Measurements from ENCODE around the gene ATP6V1B1. TPM values are rescaled to one million over a fixed set of nuclear protein-coding genes. Genes with fewer than 3 reads are reported as not detected.

Gene ATP6V1B1
- polyA plus RNA-seq, 1 donor (not counting 4 experiments of a cell fraction or from before 2014, with no cell fraction given): not detected

DNA sequence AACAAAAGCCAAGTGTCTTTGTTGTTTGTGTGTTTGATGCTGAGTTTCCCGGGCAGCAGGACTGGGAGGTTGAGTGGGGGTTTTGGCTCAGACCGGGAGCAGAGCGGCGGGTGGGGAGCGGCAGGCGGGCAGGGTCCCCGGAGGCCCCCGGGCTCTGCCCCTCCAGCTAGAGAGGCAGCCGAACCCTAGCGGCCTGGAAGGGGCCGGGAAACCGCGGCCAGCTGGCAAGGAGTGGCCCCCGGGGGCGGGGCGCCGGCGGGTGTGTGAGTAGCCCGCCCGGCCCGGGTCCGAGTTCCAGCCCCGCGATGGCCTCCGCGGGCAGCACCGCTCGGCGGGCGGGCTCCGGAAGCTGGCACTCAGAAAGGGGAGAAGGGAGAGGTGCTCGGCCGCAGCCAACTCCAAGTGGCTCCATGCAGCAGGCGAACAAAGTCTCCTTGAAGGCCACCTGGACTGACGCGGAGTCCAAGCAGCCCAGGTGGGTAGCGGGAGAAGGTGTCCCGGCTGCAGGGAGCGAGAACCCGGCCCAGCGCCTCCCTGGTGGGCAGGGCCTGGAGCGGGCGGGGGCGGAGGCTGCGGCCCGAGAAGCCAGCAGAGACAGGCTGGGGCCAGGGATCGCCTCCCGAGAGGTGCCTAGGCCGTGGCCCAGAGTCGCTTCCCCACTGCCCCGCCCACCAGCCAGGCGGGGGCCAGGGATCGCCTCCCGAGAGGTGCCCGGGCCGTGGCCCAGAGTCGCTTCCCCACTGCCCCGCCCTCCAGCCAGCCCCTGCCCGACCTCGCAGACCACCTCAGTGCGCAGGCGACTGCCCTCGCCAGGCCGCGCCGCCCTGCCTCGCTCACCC lies 42.9 kb downstream of the ATP6V1B1 start, which contains the start of gene ANKRD53:
ANKRD53 (plus strand) TSS at position 290 of the 839 bp plus-strand sequence; CDS start at position 306, 16 bp downstream.
- H2AFZ ChIP-seq (ENCODE audit: control insufficient read depth, low read length): peak within 1 kb of the TSS; percentile 91

DNA sequence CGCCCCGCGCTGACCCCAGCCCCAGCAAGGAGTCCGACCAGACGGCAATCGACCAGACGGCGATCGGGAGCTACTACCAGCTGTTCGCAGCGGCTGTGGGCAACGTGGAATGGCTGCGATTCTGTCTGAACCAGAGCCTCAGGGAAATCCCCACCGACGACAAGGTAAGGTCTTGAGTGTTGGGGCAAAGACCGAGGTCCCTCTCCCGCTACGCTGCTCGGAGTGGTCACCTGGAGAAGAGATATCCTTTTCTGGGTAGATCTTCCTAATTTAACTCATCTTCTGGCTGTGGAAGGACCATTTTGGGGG lies 43.4 kb downstream of the ATP6V1B1 start:
- no peak for DNase-seq (ENCODE audit: low read depth, low spot score)
- FAIRE-seq: no peak
- Histone ChIP-seq H4K20me1 (ENCODE audit: control insufficient read depth, extremely low read depth, insufficient read depth, low read length) (no peaks in the 10 kb centered on the region), H3K9ac (ENCODE audit: control insufficient read depth, extremely low read depth, insufficient read depth, low read length) (peak overlapping the region; percentile 64), H3K36me3 (ENCODE audit: control insufficient read depth in 2 of 2, extremely low read depth in 1 of 2, insufficient read depth in 2 of 2, low read length in 2 of 2) (peaks cover 0 to 4% of the 10 kb centered on the region in 2 experiments), H3K9me1 (ENCODE audit: control insufficient read depth, extremely low read depth, insufficient read depth, low read length) (no peaks in the 10 kb centered on the region), H3K27ac (ENCODE audit: control insufficient read depth, insufficient read depth, low read length) (no peak overlapping the region), H3K4me3 (ENCODE audit: control insufficient read depth in 2 of 3, extremely low read depth in 1 of 3, insufficient read depth in 2 of 3, low read depth in 1 of 3, low read length in 3 of 3) (peak overlapping the region in 1 of 3 experiments; percentile 64), H3K27me3 (ENCODE audit: control insufficient read depth, extremely low read depth, insufficient read depth, low read length) (no peaks in the 10 kb centered on the region), H3K4me2 (ENCODE audit: control insufficient read depth, extremely low read depth, insufficient read depth, low read depth, low read length) (no peak overlapping the region), H3K4me1 (ENCODE audit: control insufficient read depth, extremely low read depth, insufficient read depth, low read length) (peaks cover 18% of the 10 kb centered on the region), H3K9me3 (ENCODE audit: control insufficient read depth, low read depth, low read length) (no peaks in the 10 kb centered on the region), H3K79me2 (ENCODE audit: control insufficient read depth, insufficient read depth, low read length) (no peaks in the 10 kb centered on the region), H2AFZ (ENCODE audit: control insufficient read depth, low read length) (no peak overlapping the region)
- no peak for TF ChIP-seq EZH2 (IDR thresholded peaks at IDR 0.05; ENCODE audit: low read length)
- TF ChIP-seq, protein P1, sequence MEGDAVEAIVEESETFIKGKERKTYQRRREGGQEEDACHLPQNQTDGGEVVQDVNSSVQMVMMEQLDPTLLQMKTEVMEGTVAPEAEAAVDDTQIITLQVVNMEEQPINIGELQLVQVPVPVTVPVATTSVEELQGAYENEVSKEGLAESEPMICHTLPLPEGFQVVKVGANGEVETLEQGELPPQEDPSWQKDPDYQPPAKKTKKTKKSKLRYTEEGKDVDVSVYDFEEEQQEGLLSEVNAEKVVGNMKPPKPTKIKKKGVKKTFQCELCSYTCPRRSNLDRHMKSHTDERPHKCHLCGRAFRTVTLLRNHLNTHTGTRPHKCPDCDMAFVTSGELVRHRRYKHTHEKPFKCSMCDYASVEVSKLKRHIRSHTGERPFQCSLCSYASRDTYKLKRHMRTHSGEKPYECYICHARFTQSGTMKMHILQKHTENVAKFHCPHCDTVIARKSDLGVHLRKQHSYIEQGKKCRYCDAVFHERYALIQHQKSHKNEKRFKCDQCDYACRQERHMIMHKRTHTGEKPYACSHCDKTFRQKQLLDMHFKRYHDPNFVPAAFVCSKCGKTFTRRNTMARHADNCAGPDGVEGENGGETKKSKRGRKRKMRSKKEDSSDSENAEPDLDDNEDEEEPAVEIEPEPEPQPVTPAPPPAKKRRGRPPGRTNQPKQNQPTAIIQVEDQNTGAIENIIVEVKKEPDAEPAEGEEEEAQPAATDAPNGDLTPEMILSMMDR (optimal IDR thresholded peaks at IDR 0.05 in 1 of 3, IDR thresholded peaks at IDR 0.05 in 1 of 3, conservative IDR thresholded peaks at IDR 0.05 in 1 of 3; ENCODE audit: extremely low read depth in 1 of 3, insufficient read depth in 2 of 3, low read length in 3 of 3): no peak
- dilution Hi-C loops (cut with MboI; ENCODE audit: extremely low pct_ligation_motif_present, low sequenced_read_pairs): no loop called here

More for the DNA sequence above, 42.9 kb downstream of the ATP6V1B1 start, which contains the start of gene ANKRD53:
- no peaks in the 10 kb centered on the region for H4K20me1 ChIP-seq (ENCODE audit: control insufficient read depth, extremely low read depth, insufficient read depth, low read length)
- H3K27ac ChIP-seq (ENCODE audit: control insufficient read depth, insufficient read depth, low read length): peak within 1 kb of the TSS; percentile 40
- H3K4me3 ChIP-seq (ENCODE audit: control insufficient read depth in 2 of 3, extremely low read depth in 1 of 3, insufficient read depth in 2 of 3, low read depth in 1 of 3, low read length in 3 of 3): peak within 1 kb of the TSS; percentile 34 to 71 (median 64)
- peaks cover 18% of the 10 kb centered on the region for H3K4me1 ChIP-seq (ENCODE audit: control insufficient read depth, extremely low read depth, insufficient read depth, low read length)
- no peaks in the 10 kb centered on the region for H3K36me3 ChIP-seq (ENCODE audit: control insufficient read depth in 2 of 2, extremely low read depth in 1 of 2, insufficient read depth in 2 of 2, low read length in 2 of 2)
- no peak for DNase-seq (ENCODE audit: low read depth, low spot score)
- no peaks in the 10 kb centered on the region for H3K79me2 ChIP-seq (ENCODE audit: control insufficient read depth, insufficient read depth, low read length)
- no peak for FAIRE-seq
- no peak for TF ChIP-seq EZH2 (IDR thresholded peaks at IDR 0.05; ENCODE audit: low read length)
- H3K4me2 ChIP-seq (ENCODE audit: control insufficient read depth, extremely low read depth, insufficient read depth, low read depth, low read length): peak within 1 kb of the TSS; percentile 97
- H3K9me3 ChIP-seq (ENCODE audit: control insufficient read depth, low read depth, low read length): no peaks in the 10 kb centered on the region
- no peaks in the 10 kb centered on the region for H3K9me1 ChIP-seq (ENCODE audit: control insufficient read depth, extremely low read depth, insufficient read depth, low read length)
- H3K9ac ChIP-seq (ENCODE audit: control insufficient read depth, extremely low read depth, insufficient read depth, low read length): peak within 1 kb of the TSS; percentile 64
- dilution Hi-C loops (cut with MboI; ENCODE audit: extremely low pct_ligation_motif_present, low sequenced_read_pairs): no loop called here
- no peaks in the 10 kb centered on the region for H3K27me3 ChIP-seq (ENCODE audit: control insufficient read depth, extremely low read depth, insufficient read depth, low read length)

Data from keratinocyte (primary cell).